Measurements from ENCODE around the gene ARRDC1. TPM values are rescaled to one million over a fixed set of nuclear protein-coding genes. Genes with fewer than 3 reads are reported as not detected.
"Not testable (repeated sequence)": the region's sequence is repeated elsewhere in the genome, so short reads cannot be mapped to it uniquely, and the experiment has no call there.

Gene ARRDC1
- polyA plus RNA-seq, 4 donors, result 27.9 to 37.7 (median 32.3) TPM

DNA sequence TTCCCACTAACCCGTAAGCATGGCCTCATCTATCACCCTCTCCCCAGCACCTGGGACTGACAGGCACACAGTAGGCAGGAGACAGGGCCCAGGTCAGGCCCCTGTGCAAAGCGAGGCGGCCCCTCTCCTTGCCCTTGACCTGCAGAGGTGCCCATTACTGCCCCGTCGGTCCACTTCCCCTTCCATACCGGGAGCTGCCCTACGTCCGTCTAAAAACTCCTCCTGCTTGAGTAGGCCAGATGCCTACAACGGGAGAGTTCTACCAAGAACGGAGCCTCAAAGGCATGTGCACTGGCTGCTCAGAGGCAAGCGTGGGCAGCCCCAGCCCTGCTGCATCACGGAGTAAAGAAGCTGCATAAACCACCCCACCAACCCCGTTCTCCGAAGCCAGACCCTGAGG lies 22.1 kb upstream of the ARRDC1 start:
- DNase-seq (ENCODE audit: low read depth in 4 of 4, low spot score in 3 of 4), result no peak

DNA sequence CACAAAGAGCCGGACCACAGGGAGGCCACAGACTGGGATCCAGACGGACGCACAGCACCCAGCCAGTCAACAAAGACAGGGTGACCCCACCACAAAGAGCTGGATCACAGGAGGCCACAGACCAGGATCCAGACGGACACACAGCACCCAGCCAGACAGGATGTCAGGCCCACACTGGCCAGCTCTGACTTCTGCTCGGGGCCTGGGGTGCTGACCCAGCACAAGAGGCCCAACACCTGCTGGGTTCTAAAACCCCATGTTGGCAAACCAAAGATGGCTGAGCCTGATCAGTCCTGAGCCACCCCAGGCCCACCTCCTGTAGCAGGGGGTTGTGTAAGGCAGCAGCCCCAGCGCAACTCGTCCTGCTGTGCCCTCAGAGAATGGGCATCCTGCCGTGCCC lies 21.5 kb upstream of the ARRDC1 start:
- no peak for DNase-seq (ENCODE audit: low read depth in 4 of 4, low spot score in 3 of 4)

DNA sequence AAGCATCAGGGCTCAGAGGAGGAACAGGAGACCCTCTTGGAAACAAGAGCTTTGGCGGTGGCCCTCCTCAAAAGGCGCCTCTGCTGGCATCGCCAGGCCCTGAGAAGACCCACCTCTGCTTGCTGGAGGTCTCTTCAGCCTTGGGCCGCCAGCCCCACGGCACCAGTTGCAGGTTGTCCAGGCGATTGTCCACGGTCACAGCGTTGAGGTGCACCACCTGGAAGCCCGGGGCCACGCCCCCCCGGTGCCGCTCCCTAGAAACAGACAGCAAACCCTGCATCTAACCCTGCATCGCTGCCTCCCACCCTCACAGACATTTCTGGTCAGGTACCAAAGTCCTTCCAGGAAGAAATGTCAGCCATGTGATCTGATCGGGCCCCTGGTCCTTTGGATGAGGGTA lies 18.6 kb upstream of the ARRDC1 start:
- DNase-seq (ENCODE audit: low read depth in 4 of 4, low spot score in 3 of 4), result no peak

DNA sequence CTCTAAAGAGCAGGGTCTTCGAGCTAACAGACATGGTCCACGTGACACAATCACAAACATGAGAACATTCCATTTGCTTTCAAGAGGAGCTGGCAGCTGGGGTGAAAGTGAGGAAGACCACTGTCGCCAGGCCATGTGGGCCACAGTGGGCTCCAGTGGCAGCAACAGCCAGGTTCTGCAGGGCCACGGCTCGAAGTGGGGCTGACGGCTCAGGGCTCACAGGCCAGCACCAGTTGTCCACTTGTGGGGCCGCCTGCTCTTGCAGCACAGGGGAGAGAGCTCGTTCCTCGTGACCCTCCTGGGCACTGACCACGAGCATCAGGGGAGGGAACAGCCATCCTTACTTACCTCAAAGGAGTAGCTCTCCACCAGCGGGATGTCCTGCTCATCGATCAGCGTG lies 17.2 kb upstream of the ARRDC1 start:
- no peak for DNase-seq (ENCODE audit: low read depth in 4 of 4, low spot score in 3 of 4)

DNA sequence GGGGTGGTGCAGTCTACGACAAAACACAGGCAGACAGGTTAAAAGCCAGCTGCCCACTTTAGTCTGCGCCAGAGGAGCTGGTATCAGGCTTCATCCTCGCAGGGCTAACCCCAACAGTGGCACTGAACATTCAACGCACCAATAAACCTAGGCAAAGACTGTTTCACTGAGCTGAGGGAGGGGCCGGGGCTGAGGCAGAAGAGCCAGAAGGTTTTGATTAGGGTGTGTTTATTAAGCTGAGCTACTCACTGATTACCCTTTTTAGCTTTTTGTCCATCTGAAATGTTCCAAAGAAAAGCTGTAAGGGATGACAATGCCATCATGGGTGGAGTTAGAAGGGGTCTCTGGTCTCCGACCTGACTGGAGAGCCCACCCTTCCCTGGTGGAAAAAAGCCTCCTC lies 16.6 kb upstream of the ARRDC1 start:
- no peak for DNase-seq (ENCODE audit: low read depth in 4 of 4, low spot score in 3 of 4)

DNA sequence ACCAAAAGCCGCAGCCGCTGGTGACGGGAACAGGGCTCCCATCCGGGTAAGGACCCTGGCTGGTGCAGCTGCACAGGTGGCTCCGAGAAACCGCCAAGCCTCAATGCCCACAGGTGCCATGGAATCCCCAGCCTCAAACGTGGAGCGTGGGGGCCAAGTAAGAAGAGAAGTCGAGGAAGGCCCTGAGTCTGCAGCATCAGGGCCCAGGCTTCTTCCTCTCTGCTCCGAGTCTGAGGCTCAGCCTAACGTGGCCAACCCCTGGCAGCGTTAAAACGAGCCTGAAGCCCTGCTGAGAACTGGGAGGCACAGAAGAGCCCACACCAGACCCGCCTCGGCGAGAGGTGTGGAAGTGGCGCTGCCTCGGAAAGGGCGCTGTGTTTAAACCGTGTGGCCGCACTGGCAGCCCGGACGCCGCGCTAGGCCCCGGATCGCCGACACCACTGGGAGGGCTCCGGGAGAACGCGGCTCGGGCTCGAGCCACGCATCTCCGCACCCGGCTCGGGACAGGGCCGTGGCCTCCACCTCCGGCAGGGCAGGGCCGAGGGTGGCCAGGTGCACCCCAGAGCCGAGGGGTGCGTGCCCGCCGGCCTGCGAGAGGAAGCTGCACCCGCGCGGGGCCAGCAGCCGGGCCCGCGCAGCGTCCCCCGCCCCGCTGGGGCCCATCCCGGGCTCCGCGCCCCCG lies 15.9 kb upstream of the ARRDC1 start:
- DNase-seq (ENCODE audit: low read depth in 4 of 4, low spot score in 3 of 4), result no peak

DNA sequence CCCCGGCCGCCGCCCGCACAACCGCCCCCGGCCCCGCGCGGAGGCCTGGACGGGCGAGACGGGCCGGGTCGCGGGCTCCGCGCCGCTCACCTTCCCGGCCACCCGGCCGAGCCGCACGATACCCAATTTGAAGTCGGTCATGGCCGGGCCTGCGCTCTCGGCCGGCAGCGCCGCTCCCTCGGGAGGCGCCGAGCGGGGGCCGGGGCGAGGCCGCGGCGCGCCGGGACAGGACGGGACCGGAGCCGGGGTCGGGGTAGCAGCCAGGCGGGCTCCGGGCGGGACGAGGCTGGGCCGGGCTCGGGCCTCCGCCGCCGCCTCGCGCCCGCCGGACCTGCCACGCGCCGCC lies 15.4 kb upstream of the ARRDC1 start:
- DNase-seq (ENCODE audit: low read depth in 4 of 4, low spot score in 3 of 4), result no peak

DNA sequence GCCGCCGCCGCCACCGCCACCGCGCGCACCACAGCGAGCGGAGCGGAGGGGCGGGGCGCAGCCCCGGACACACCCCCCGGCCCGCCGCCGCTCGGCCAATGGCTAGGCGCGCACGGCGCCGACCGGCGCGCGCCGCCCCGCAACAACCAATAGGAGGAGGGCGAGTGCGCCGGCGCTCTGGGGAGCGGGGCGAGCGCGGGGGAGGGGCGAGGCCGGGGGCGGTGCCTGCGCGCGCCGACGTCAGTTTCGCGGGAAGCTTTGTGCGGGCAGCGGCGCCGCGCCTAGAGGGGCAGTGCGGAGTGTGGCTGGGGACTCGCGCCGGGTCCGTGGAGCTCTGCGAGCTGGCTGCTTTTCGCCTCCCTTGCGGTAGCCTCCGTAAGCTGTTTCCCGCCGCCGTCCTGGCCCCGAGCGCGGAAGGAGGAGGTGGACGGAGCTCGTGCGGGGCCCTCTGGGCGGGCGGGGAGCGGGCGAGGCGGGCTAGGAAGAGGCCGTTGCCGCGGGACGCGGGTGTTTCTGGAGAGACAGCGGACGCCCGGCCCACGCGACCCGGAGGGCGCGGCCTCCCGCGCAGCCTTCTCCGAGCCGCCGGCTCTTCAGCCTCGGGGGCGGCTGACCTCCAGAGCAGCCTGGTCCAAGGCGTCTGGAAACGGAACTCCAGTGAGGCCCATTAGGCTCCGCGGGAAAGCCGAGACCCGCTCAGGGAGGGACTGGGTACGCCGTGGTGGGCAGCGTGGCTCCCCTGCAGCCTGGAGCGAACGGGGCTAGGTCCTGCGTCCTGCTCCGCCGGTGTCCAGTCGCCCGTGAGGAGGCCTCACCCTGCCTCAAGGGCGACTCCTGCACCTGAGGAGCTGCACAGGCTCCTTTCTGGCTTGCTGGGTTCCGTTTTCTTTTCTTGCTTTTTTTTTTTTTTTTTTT lies 14.8 kb upstream of the ARRDC1 start, which contains the start of gene ZMYND19:
TSS of gene ZMYND19 (minus strand) at position 44 of the 915 bp plus-strand sequence. CDS start 249 bp downstream, outside the sequence.
- DNase-seq (ENCODE audit: low read depth in 4 of 4, low spot score in 3 of 4), result peak; percentile 73 to 86 (median 82)

DNA sequence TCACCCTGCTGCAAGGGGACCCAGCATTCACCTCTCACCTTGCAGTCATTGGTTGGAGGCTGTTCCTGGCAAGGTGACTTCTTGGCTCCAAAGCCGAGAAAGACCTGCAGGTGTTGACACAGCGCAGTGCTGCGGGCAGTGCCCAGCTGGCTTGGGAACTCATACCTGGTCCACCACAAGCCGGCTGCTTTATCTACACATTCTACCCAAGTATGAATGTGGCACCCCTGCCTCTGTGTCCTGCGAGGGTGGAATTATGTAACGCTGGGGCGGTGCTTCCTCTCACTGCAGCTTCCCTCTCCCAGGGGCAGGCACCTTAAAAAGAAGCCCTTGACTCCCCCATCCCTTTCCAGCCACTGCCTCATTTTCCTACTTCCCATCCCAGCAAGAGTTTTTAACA lies 12.7 kb upstream of the ARRDC1 start:
- no peak for DNase-seq (ENCODE audit: low read depth in 4 of 4, low spot score in 3 of 4)

DNA sequence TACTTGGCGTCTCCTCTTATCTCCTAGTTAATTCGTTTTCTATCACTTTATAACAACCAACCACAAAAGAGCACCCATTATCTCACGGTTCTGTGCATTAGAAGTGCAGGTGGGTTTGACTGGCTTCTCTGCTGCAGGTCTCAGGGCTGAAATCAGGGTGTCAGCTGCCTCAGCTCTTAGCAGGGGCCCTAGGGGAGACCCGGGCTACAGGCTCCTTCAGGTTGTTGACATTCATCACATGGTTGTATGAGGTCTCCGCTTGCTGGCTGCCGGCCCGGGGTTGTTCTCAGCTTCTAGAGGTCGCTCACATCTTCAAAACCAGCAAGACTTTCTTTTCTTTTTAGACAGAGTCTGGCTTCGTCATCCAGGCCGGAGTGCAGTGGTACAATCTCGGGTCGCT lies 12.3 kb upstream of the ARRDC1 start:
- DNase-seq (ENCODE audit: low read depth in 4 of 4, low spot score in 3 of 4), result no peak

DNA sequence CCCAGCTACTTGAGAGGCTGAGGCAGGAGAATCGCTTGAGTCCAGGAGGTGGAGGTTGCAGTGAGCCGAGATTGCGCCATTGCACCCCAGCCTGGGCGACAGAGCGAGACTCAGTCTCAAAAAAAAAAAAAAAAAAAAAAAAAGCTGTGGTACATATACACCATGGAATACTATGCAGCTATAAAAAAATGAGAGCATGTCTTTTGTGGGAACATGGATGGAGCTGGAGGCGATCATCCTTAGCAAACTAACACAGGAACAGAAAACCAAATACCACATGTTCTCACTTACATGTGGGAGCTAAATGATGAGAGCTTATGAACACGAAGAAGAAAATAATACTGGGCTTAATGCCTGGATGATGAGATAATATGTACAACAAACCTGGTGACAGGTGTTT lies 8.9 kb upstream of the ARRDC1 start:
- not testable (repeated sequence) for DNase-seq (ENCODE audit: low read depth in 4 of 4, low spot score in 3 of 4)

DNA sequence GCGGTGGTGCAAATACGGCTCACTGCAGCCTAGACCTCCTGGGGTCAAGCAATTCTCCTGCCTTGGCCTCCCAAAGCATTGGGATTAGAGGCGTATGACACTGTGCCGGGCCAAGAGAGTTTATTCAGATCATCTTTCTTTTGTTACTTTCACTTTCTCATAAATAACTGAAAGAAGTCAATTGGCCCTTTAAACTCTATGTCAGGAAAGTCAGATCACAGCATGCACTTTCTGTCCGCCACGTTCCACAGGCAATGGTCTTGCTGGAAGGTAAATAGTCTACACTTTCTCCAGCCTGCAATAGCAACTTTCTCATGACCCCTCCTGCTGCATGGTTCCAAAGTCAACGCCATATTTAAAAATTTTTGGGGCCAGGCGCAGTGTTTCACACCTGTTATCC lies 6.5 kb upstream of the ARRDC1 start:
- DNase-seq (ENCODE audit: low read depth in 4 of 4, low spot score in 3 of 4), result no peak

DNA sequence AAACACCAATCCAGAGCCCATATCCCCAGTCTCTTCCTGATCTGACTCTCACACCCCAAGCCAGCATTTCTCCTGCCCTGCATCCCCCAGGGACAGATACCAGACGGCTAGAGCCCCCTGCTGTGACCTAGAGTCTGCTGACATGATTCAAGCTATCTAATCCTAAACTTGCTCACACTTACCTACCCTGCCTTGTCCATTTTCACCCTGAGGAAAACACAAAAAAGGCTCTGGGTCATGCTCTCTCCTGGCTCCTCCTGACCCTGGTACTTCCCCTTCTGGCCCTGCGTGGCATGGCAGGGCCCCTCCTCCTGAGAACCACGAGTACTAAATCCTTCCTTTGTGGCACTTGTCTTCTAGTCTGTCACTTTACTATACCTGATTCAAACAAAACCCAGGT lies 2.8 kb upstream of the ARRDC1 start:
- DNase-seq (ENCODE audit: low read depth in 4 of 4, low spot score in 3 of 4), result no peak

DNA sequence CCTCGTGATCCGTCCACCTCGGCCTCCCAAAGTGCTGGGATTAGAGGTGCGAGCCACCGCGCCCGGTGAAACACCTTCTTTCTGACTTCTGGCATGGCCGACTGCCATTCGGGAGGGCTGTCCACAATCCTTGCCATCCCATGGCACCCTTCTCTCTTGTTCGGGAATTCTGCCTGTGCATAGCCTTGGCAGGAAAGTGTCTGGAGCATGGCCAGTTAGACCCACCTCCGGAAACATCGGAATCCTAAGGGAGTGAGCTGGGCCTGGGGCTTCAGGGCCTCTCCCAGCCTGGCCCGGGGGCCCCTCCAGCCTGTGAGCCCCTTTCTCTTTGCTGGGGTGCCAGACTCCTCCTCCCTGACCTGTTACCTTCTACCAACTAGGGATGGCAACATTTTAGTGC lies 1.6 kb upstream of the ARRDC1 start:
- DNase-seq (ENCODE audit: low read depth in 4 of 4, low spot score in 3 of 4), result no peak

DNA sequence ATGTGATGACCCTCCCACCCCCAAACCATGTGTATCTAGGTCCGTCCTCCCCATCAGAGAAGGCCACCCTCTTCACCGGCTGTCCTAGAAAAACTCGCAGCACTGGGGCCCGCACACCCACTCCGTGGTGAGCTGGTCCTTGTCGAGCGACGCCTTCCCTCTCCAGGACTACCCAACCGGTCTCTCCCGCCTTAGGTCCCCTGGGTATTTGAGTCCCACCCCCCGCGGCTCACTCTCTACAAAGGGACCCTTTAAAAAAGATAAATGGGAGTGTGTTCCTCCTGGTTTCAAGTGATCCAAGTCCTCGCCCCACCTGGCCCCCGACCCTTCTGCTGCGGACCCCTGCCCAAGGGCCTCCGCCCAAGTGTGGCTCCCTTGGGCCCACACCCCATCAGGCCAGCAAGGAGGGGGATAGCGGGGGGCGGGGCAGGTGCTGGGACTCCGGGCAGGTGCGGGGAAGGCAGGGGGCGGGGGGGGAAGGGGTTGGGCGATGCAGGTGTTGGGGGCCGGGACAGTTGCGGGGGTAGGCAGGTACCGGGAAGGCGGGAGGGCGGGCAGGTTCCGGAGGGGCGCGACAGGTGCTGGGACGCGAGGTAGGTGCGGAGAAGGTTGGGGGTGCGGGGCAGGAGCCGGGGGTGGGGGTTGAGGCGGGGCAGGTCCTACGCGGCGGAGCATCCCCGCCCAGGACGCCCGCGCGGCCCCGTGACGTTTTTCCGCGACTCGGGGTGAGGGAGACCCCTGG lies 970 bp upstream of the ARRDC1 start:
- no peak for DNase-seq (ENCODE audit: low read depth in 4 of 4, low spot score in 3 of 4)

DNA sequence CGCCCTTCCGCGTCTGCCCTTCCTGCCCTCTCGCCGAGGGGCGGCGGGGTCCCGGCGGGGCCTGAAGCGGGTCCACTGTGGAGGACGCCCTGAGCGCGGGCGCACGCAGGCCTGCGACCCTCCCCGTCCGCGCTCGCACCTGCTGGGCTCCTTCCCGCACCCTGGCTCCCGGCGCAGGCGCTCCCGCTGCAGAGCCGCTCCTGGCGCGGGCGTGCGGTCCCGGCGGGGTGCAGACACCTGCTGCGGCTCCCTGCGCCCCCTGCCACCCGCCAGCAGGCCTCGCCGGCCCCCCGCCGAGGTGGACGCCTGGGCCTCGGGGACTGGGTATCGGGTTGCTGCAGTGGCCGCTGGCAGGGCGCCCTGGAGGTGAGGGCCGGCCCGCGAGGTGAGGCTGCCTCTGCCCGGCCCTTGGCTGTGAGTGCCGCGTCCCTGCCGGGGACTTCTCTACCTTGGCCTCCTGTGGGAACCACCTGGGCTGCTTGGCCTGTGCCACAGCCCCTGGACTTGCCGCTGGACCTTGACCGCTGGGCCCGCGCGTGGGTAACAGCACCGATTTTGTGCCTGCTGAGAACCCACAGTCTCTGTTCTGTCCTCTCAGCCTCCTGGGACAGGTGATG lies 627 bp downstream of the ARRDC1 start:
- no peak for DNase-seq (ENCODE audit: low read depth in 4 of 4, low spot score in 3 of 4)

DNA sequence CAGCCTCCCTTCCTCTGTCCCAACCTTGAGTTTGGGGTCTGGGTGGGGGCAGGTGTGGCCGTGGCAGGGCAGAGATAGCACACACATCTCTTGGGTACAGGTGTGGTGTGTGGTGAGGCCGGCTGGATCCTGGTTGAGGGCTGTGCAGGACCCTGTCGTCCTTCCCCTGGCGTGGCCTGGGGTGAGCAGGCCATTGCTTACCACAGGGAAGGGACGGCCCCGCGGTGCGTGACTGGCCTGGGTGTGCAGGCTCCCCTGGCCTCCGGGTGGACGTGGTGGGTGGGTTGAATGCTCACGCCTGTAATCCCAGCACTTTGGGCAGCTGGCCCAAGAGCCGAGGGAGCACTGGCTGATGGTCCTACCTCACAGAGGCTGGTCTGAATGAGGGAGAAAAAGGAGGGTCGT lies 1.2 kb downstream of the ARRDC1 start:
- no peak for DNase-seq (ENCODE audit: low read depth in 4 of 4, low spot score in 3 of 4)

DNA sequence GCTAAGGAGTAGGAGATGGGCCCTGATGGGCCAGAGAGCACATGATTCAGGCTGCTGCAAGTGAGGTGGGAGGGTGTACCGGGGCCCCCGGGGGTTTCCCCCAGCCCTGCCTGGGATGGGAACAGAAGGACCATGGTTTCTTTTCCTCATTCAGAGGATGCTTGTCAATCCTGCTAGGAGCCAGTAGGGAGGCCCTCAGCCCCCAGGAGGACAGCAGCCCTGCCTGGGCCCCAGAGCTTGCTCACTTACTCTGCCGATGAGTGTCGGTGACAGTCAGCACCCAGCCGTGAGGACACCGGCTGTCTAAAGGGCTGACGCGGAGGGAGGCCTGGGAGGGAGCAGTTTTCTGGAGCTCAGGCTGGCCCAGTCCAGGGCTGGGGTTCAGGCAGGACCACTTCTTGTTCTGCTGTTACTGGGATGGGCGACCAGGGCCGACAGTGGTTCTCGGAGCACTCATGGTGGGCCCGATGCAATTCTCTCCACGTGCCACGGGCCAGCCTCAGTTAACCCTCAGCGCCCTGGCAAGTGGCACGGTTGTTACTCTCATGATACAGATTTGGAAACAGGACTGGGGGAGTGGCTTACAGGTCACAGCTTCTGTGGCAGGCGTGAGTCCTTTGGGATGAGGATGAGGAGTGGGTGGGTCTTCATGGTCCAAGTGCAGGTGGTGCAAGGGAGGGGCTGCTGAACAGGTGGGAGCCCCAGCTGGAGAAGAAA lies 1.8 kb downstream of the ARRDC1 start:
- DNase-seq (ENCODE audit: low read depth in 4 of 4, low spot score in 3 of 4), result no peak

DNA sequence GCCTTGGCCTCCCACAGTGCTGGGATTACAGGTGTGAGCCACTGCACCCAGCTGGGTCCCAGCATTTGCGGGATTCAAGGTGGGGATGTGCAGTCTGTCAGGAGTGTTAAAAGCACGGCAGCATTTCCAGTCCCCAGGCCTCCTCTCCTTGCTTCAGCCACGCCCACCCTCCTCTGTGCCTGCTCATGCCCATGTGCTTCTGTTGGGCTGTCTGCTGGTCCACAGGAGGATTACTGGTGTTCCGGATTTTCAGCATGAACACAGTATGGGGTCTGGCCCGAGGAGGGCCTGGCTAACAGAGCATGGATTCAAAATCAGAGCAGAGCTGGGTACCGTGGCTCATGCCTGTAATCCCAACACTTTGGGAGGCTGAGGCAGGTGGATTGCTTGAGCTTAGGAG lies 5.5 kb downstream of the ARRDC1 start:
- DNase-seq (ENCODE audit: low read depth in 4 of 4, low spot score in 3 of 4), result no peak
